GOT3 (cell line): ENCODE data around the gene MASTL.

Experiments used
- DNase-seq: peaks from one replicate; lab custom pipeline; 2025; ENCODE audit warnings: mixed read lengths; lab: John Stamatoyannopoulos, UW

The MASTL gene

DNA sequence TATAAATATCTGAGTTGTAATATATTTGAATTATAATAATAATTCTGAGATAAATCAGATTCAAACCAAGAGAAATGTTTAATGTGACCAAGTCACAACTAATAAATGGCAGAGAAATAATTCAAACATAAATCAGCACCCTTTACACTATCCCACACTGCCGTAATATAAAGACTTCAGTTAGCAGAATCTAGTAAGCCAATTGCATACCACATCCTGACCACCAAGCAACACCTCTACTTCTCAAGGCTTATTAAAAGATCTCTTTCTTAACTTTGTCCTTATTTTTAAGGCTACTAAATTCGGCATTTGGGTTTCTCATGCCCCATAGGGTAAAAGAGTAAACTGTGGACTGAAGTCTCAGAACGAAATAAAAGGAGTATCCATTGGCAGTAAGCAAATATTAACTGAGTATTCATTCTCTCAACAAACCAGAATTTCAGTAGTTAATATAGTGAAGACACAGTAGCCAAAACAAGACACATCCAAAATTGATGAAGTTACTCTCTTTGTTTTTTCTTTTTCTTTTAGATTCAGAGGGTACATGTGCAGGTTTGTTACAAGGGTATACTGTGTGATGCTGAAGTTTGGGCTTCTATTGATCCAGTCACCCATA, 70.6 kb downstream of the MASTL start:
- DNase-seq = no peak

DNA sequence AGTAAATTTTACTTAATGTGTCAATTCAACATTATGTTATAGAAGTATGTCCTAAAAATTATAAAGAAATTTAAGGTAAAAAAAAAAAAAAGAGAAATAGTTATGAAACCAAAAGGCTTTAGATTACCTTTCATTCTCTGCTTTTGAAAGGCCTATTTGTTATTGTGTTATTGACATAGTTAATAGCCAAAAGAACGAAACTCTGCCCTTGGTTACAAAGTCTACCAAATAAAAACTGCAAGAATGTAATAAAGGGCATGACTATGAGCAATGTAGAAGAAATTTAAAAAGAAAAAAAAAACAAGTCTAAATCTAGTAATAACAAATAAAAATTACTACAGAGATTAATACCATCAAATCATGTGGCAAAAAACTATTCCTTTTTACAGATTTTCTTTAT, 74.9 kb downstream of the MASTL start:
- DNase-seq = no peak

- no peak for DNase-seq
These were observed 80.6 kb downstream of the MASTL start for GRCh38 chr10:27235706-27236105.
